Fibroblast of pulmonary artery (primary cell): ENCODE results near the gene LRRK1.

ENCODE experiments used
- DNase-seq: peaks from one replicate; pipeline ENCODE4 v3.0.0-alpha.2; 2010; ENCODE audit warnings: low read depth
- H3K4me3 ChIP-seq: replicated peaks from 2 replicates; pipeline ENCODE4 v1.5.1; 2011; ENCODE audit warnings: low read depth, mild to moderate bottlenecking, control low read depth, low read length, moderate library complexity
- CTCF ChIP-seq: IDR thresholded peaks from 2 replicates; pipeline ENCODE4 v1.5.1; 2011; ENCODE audit warnings: mild to moderate bottlenecking, control low read depth, low read length, inconsistent platforms; ENCODE audit errors: missing control alignments

The LRRK1 gene

GRCh38 chr15:100879061-100879463, 40.1 kb upstream of the LRRK1 start:
- DNase-seq = no peak
- no peak for TF ChIP-seq CTCF
- peak overlapping the region; percentile 66 for H3K4me3 ChIP-seq

- DNase-seq = peak; percentile 71
- H3K4me3 ChIP-seq = peak within 1 kb of the TSS; percentile 66
Measured at GRCh38 chr15:100879464-100880138, 39.6 kb upstream of the LRRK1 start, which contains the start of gene ALDH1A3. Gene ALDH1A3 (plus strand): TSS chr15:100879831. CDS start chr15:100879908, 77 bp downstream.

GRCh38 chr15:100880139-100880896, 38.8 kb upstream of the LRRK1 start:
- H3K4me3 ChIP-seq = peak overlapping the region; percentile 66
- TF ChIP-seq CTCF = no peak
- peak; percentile 45 for DNase-seq

More at GRCh38 chr15:100879464-100880138, 39.6 kb upstream of the LRRK1 start, which contains the start of gene ALDH1A3:
- no peak for TF ChIP-seq CTCF

- H3K4me3 ChIP-seq = peak overlapping the region; percentile 66
- no peak for DNase-seq
- TF ChIP-seq CTCF = no peak
Measured at GRCh38 chr15:100880897-100881242, 38.3 kb upstream of the LRRK1 start.

- no peak for TF ChIP-seq CTCF
- DNase-seq = no peak
- H3K4me3 ChIP-seq = peak overlapping the region; percentile 66
Measured at GRCh38 chr15:100881573-100882336, 37.4 kb upstream of the LRRK1 start.

GRCh38 chr15:100885116-100885515, 34.0 kb upstream of the LRRK1 start:
- H3K4me3 ChIP-seq = no peak overlapping the region
- no peak for TF ChIP-seq CTCF
- DNase-seq = no peak
